ENCODE measurements around the gene KIN.

GRCh38 chr10:7701158-7701742 is 86.5 kb downstream of the KIN start:
- TF ChIP-seq NFRKB (IDR thresholded peaks at IDR 0.05) (no peak), ARNT (IDR thresholded peaks at IDR 0.05) (no peak), TARDBP (IDR thresholded peaks at IDR 0.05) (no peak), PKNOX1 (IDR thresholded peaks at IDR 0.05) (no peak), BHLHE40 (IDR thresholded peaks at IDR 0.05; ENCODE audit: borderline replicate concordance) (no peak), L3MBTL2 (conservative IDR thresholded peaks at IDR 0.05) (no peak), CTBP1 (IDR thresholded peaks at IDR 0.05; ENCODE audit: borderline replicate concordance) (no peak), SP1 (IDR thresholded peaks at IDR 0.05) (no peak), FOXM1 (IDR thresholded peaks at IDR 0.05; ENCODE audit: borderline replicate concordance) (no peak)
